ENCODE results near the gene PNMA8C.

Gene PNMA8C

DNA sequence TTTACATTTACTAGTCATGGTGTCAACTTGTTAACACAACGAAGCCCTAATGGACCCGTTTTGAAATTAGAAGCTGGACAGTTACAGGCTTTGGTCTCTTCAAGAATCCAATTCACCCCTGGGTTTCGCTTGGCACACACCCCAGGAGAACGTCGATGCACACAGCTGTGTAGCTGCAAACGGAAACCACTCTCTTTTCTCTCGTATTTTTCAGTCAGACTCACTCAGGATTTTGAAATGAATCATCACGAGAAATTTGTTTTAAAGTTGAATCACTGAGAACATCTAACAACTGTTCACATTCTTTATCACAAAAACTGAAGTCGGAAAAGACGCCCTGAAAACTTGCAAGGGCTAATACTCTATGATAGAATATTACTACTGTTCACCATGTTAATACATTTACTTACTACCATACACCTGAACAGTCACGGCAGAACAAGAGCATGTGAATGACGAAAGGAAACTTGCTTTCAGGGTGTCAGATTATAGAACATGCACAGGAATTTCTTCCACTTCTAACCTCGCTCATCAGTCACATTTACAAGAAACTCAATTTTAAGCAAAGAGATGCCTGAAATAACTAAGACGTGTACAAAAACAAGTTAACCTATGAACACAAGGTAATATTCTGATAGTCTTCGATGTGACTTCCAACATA lies 37.9 kb upstream of the PNMA8C start:
- Histone ChIP-seq H3K4me3 (ENCODE audit: low read length) (peak overlapping the region; percentile 68), H3K9ac (ENCODE audit: low read length) (peak overlapping the region; percentile 70), H3K27me3 (ENCODE audit: low read depth, low read length) (0 out of 2 replicates have a peak, but pooled peaks cover 5% of the 10 kb centered on the region), H3K4me2 (ENCODE audit: low read length) (peak overlapping the region; percentile 86), H3K4me1 (ENCODE audit: low read length) (peaks cover 42% of the 10 kb centered on the region), H3K79me2 (ENCODE audit: low read length) (no peaks in the 10 kb centered on the region), H2AFZ (ENCODE audit: low read depth, low read length) (peak overlapping the region; percentile 81), H3K27ac (ENCODE audit: low read length) (peak overlapping the region; percentile 94), H3K36me3 (replicated peaks; ENCODE audit: low read depth, low read length) (no peaks in the 10 kb centered on the region), H3K9me3 (ENCODE audit: insufficient read depth, low read length) (no peaks in the 10 kb centered on the region), H4K20me1 (ENCODE audit: insufficient read depth, low read length) (no peaks in the 10 kb centered on the region)
- TF ChIP-seq EZH2phosphoT487 (IDR thresholded peaks at IDR 0.05; ENCODE audit: low read depth): no peak
- TF ChIP-seq, protein P1, sequence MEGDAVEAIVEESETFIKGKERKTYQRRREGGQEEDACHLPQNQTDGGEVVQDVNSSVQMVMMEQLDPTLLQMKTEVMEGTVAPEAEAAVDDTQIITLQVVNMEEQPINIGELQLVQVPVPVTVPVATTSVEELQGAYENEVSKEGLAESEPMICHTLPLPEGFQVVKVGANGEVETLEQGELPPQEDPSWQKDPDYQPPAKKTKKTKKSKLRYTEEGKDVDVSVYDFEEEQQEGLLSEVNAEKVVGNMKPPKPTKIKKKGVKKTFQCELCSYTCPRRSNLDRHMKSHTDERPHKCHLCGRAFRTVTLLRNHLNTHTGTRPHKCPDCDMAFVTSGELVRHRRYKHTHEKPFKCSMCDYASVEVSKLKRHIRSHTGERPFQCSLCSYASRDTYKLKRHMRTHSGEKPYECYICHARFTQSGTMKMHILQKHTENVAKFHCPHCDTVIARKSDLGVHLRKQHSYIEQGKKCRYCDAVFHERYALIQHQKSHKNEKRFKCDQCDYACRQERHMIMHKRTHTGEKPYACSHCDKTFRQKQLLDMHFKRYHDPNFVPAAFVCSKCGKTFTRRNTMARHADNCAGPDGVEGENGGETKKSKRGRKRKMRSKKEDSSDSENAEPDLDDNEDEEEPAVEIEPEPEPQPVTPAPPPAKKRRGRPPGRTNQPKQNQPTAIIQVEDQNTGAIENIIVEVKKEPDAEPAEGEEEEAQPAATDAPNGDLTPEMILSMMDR (IDR thresholded peaks at IDR 0.05; ENCODE audit: low read depth, low read length): no peak

DNA sequence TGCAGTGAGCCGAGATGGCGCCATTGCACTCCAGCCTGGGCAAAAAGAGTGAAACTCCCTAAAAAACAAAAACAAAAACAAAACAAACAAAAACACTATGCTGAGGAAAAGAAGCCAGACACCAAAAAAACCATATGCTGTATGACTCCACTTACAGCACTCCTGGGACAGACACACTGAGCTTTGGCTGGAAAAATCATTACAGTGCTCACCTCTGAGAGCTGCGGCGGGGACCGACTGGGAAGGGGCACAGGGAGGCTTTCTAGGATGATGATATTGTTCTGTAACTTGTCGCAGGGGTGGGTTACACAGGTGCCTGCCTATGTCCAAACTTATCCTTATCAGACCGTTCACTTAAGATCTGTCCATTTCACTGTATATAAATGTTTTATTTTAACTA lies 34.8 kb upstream of the PNMA8C start:
- Histone ChIP-seq H3K4me3 (ENCODE audit: low read length) (no peak overlapping the region), H3K79me2 (ENCODE audit: low read length) (no peaks in the 10 kb centered on the region), H3K4me1 (ENCODE audit: low read length) (peaks cover 42% of the 10 kb centered on the region), H2AFZ (ENCODE audit: low read depth, low read length) (no peak overlapping the region), H4K20me1 (ENCODE audit: insufficient read depth, low read length) (no peaks in the 10 kb centered on the region), H3K9ac (ENCODE audit: low read length) (no peak overlapping the region), H3K36me3 (replicated peaks; ENCODE audit: low read depth, low read length) (no peaks in the 10 kb centered on the region), H3K27me3 (ENCODE audit: low read depth, low read length) (0 out of 2 replicates have a peak, but pooled peaks cover 5% of the 10 kb centered on the region), H3K27ac (ENCODE audit: low read length) (no peak overlapping the region), H3K9me3 (ENCODE audit: insufficient read depth, low read length) (no peaks in the 10 kb centered on the region), H3K4me2 (ENCODE audit: low read length) (no peak overlapping the region)
- no peak for TF ChIP-seq EZH2phosphoT487 (IDR thresholded peaks at IDR 0.05; ENCODE audit: low read depth)
- TF ChIP-seq, protein P1 (IDR thresholded peaks at IDR 0.05; ENCODE audit: low read depth, low read length): no peak

DNA sequence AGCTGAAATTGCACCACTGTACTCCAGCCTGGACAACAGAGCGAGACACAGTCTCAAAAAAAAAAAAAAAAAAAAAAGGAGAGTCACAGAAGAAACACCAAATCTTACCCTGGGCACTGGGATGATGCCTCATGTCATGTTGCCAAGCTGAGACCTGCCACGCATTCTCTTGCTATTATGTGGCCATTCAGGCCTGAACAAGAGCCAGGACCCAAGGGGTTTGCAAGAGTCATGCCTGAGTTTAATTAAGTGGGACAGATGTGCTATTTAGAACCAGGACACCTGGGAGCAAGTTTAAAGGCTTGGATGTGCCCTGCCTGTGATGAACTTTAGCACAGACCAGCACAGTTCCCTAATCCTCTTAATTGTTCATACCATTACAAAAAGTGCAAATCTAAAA lies 32.8 kb upstream of the PNMA8C start:
- Histone ChIP-seq H3K27ac (ENCODE audit: low read length) (no peak overlapping the region), H2AFZ (ENCODE audit: low read depth, low read length) (no peak overlapping the region), H3K4me1 (ENCODE audit: low read length) (peaks cover 25% of the 10 kb centered on the region), H3K4me2 (ENCODE audit: low read length) (no peak overlapping the region), H3K27me3 (ENCODE audit: low read depth, low read length) (0 out of 2 replicates have a peak, but pooled peaks cover 5% of the 10 kb centered on the region), H3K9me3 (ENCODE audit: insufficient read depth, low read length) (no peaks in the 10 kb centered on the region), H3K4me3 (ENCODE audit: low read length) (no peak overlapping the region), H3K79me2 (ENCODE audit: low read length) (no peaks in the 10 kb centered on the region), H3K36me3 (replicated peaks; ENCODE audit: low read depth, low read length) (no peaks in the 10 kb centered on the region), H3K9ac (ENCODE audit: low read length) (no peak overlapping the region), H4K20me1 (ENCODE audit: insufficient read depth, low read length) (no peaks in the 10 kb centered on the region)
- TF ChIP-seq, protein P1 (IDR thresholded peaks at IDR 0.05; ENCODE audit: low read depth, low read length): no peak
- no peak for TF ChIP-seq EZH2phosphoT487 (IDR thresholded peaks at IDR 0.05; ENCODE audit: low read depth)

DNA sequence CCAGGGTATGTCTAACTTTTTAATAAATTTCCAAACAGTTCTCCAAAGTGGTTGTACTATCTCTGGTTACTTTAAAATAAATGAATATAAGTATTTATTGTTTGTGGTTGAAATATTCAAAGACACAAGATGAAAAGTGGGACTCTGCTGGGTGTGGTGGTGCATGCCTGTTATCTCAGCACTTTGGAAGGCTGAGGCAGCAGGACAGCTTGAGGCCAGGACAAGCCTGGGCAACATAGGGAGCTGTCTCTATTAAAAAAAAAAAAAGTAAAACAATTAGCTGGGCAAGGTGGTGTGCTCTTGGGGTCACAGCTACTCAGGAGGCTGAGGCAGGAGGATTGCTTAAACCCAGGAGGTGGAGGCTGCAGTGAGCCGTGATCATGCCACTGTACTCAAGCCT lies 32.2 kb upstream of the PNMA8C start:
- Histone ChIP-seq H3K79me2 (ENCODE audit: low read length) (no peaks in the 10 kb centered on the region), H3K4me3 (ENCODE audit: low read length) (no peak overlapping the region), H4K20me1 (ENCODE audit: insufficient read depth, low read length) (no peaks in the 10 kb centered on the region), H3K4me1 (ENCODE audit: low read length) (peaks cover 21% of the 10 kb centered on the region), H3K27me3 (ENCODE audit: low read depth, low read length) (0 out of 2 replicates have a peak, but pooled peaks cover 5% of the 10 kb centered on the region), H3K36me3 (replicated peaks; ENCODE audit: low read depth, low read length) (no peaks in the 10 kb centered on the region), H2AFZ (ENCODE audit: low read depth, low read length) (no peak overlapping the region), H3K9me3 (ENCODE audit: insufficient read depth, low read length) (no peaks in the 10 kb centered on the region), H3K9ac (ENCODE audit: low read length) (no peak overlapping the region), H3K27ac (ENCODE audit: low read length) (no peak overlapping the region), H3K4me2 (ENCODE audit: low read length) (no peak overlapping the region)
- TF ChIP-seq, protein P1 (IDR thresholded peaks at IDR 0.05; ENCODE audit: low read depth, low read length): no peak
- no peak for TF ChIP-seq EZH2phosphoT487 (IDR thresholded peaks at IDR 0.05; ENCODE audit: low read depth)

All from OCI-LY3 (cell line).